ENCODE results near the gene RAB31.
"Not testable (repeated sequence)": the region's sequence is repeated elsewhere in the genome, so short reads cannot be mapped to it uniquely, and the experiment has no call there.

The RAB31 gene

DNA sequence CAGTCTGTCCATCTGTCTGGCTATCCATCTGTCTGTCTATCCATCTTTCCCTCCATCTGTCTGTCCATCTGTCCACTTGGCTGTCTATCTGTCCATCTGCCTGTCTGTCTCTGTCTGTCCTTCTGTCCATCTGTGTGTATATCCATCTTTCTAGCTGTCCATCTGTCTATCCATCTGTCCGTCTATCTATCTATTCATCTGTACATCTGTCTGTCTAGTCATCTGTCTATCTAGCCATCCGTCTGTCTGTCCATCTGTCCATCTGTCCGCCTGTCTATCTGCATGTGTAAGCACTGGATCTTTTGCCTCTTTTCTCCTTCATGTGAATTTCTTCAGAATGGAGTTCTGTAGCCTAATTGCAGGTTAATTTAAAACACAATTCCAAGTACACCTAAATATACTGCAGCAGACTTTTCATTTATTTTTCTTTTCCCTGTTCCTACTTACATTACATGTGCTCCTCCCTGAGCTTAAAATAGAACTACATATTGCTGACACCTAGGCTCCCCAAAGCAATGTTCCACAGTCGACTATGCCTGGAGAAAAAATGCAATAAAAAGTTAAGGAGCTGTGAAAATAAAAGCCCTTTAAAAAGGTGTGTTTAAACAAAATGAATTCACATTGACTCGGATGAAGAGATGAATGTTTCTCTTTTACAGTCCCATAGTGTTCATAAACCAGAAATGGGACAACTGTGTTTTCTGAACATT, 140.2 kb downstream of the RAB31 start:
- DNase-seq = no peak

DNA sequence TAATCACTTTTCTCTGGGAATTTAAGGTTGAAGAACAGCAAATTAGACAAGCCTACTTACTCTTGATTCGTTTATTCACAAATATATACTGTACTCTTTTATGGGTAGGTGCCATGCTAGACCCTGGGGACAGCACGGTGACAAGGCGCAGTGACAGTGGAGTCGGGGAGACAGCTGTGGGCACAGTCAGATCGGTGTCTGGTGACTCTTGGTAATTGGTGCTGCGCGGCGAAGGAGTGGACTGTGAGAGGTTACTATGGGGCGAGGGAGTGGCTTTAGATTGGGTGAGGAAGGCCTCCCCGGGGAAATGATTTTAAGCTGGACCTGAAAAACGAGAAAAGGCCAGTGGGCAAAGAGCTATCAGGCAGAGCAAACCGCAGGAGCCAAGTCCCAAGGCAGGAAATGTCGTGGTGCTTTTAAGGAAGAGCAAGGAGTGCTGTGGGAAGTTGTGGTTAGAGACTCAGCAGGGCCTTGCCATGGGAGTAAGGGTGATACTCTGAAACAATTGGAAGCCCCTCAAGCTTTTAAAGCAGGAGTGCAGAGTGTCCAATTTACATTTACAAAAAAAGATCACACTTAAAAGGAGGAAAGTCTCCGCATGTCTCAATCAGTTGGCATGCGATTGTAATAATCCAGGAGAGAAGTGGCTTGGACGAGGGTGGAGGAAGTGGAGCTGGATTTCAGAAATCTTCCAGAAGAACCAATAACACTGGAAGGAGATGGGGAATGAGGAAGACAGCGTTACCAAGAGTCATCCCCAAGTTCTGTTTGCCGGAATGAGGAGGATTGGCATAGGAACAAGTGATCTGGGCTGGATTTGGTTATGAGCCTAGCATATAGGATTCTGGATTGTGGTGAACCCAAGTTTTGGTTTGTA, 141.5 kb downstream of the RAB31 start:
- DNase-seq = no peak

DNA sequence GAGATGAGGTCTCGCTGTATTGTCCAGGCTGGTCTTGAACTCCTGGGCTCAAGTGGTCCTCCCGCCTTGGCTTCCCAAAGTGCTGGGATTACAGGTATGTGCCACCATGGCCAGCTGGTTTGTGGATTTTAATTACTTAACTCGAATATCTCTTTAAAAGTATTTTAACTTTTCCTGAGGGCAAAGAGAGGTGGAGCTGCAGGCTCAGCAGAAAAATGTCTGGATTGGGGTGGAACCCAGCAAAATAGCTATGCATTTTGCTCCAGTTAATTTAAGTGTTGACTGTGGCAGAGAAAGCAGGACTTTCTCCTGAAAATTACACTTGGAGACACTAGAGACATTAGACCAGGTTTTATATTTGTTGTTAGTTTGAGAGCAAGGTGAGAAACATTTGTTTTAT, 142.2 kb downstream of the RAB31 start:
- DNase-seq = no peak

DNA sequence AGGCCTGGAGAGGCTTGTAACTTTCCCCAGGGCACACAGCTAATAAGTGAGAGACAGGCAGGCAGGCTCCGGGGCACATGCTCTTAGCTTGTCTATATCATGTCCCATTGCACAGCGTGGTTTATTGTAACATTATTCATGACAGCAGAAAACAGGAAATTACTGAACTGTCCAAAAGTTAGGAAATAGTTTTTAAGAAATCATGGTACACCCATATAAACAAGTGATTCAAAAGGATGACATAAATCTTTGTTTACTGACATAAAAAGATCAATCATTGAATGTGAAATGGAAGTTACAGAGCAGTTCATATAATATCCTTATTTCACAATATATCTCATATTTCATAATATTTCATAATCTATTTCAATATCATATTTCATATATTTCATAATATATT, 143.4 kb downstream of the RAB31 start:
- DNase-seq = no peak

DNA sequence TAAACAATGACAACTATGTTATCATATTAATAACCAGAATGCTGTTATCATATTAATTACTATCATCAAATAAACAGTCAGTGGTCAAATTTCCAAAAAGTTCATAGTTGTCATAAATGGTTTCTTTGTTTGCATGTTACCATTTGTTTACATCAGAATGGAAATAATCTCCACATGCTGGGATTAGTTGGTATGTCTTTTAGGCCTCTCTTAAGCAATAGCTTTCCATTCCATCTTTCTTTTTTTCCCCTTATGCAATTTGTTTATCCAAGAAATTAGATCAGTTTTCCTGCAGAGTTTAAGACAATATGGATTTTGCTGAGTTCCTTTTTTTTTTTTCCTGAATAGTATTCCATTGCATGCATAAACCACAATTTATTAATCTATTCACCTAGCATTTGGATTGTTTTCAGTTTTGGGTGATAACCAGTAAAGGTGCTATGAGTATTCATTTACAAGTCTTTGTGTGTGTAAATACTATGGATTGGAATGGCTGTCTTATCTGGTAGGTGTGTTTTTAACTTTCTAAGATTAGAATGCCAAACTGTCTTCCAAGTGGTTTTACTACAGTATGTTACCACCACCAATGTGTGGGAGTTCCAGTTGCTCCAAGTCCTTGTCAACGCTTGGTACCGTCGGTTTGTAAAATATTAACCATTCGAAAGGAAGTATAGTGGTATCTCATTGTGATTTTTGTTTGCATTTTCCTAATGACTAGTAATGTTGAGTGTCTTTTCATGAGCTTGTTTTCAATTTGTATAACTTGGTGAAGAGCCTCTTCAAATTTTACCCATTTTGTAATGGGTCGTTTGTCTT, 144.4 kb downstream of the RAB31 start:
- no peak for DNase-seq

DNA sequence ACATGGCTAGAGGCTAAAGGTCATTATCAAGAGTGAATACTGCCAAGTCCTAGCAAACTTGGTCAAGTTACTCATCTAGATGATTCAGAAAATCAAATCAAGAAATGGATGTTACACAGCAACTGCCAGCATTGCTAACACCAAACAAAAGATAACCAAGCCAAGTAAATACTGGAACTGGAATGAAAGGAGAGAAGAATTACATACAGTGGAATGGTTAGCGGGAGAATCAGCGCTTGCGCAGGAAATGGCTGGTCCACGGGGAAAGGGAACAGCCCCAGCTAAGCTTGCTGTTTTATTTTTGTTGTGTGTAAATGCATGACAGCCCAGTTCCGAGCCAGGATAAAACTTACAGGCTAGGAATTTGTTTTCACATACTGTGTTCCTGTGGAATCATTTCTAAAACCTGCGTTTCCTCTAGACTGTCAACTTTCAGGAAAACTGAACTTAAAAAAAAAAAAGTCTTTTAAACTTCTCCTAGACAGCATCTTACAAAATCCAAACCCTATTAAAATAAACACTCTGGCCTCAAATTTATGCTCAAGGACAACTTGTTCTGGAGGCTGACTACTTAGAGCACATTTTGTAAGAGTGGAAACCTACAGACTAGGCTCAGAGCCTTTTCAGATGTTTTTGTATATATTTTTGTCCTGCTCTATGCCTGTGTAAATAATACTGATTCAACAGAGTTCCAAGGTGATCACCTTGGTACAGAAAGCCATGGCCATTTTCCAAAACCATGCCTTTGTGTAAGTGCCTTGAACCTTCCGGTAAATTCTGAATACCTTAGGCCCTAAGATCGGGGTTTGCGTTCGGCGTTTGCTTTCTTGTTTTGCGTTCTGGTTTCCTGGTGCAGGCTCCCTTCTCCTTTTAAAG, 146.9 kb downstream of the RAB31 start:
- DNase-seq = no peak

DNA sequence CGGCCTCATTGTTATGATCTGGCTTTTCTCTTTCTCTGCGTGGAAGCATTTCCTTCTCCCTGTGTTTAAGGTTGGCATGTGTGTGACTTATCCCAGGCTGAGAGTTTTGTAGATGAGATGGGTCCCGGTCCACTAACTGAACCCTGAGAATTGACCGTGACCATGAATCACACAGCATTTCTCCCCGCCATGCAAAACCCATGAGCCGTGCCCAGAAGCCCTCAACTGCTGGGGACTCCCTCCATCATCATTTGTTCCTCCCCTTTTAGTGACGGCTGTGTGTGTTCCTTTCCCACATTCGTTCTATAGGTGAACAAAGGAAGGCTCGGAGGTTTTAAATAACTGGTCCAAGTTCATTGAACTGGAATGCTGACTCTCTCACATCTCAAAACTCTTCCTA, 147.6 kb downstream of the RAB31 start:
- no peak for DNase-seq

DNA sequence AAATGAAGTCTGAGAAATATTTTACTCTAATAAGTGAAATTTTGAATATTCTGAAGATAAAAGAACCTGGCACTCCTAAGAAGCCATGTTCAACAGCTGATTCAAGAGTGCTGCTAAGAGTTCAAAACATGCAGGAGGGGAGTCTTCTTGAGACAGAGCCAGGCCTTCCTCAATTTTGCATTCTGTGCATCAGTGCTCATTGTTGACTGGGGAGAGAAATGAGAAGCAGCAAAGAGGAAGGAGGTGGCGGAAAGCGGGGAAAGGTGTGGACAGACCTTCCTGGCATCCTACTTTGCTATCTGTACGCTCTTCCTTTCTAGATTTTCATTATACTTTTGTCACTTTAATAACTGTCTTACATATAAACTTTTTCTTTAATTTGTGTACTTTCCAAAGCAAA, 148.0 kb downstream of the RAB31 start:
- DNase-seq = no peak

DNA sequence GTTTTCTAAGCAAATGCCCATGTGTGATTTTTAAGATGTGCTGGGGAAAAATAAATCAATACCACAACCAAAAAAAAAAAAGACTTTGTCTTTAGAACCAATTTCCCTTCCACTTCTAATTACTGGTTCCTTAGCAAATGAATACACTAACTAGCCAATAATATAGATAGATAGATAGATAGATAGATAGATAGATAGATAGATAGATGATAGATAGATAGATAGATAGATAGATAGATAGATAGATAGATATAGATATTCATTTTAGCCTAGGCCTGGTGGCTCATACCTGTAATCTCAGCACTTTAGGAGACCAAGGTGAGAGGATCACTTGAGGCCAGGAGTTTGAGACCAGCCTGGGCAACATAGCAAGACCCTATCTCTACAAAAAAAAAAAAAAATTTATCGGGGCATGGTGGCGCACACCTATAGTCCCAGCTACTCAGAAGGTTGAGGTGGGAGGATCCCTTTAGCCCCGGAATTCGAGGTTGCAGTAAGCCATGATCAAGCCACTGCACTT, 149.4 kb downstream of the RAB31 start:
- DNase-seq = not testable (repeated sequence)

DNA sequence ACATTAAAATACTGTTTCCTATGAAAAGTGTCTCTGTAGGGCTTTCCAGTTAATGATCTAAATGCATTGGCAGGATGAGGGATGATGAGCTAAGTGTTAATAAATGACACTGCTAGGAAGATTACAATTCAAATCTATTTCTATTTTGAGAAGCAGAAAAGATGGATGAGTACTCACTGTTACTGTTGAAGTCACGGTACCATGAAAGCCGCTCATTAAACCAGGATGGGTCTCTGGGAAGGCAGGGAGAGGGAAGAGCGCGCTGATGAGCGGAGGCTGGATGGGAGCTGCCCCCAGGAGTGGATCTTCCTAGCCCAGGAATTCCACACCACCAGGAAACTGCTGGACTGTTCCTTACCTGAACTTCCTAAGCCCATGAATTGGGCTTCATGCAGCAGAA, 150.5 kb downstream of the RAB31 start:
- DNase-seq = no peak

DNA sequence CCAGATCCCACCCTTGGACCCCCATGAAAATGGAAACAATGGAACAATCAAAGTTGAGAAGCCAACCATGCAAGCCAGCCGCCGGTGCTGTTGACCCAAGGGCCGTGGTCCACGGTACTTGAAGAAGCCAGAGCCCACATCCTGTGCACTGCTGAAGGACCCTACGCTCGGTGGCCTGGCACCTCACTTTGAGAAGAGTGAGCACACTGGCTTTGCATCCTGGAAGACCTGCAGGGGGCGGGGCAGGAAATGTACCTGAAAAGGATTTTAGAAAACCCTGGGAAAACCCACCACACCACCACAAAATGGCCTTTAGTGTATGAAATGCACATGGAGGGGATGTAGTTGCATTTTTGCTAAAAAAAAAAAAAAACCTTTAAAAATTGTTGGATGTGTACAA, 151.1 kb downstream of the RAB31 start:
- DNase-seq = no peak

DNA sequence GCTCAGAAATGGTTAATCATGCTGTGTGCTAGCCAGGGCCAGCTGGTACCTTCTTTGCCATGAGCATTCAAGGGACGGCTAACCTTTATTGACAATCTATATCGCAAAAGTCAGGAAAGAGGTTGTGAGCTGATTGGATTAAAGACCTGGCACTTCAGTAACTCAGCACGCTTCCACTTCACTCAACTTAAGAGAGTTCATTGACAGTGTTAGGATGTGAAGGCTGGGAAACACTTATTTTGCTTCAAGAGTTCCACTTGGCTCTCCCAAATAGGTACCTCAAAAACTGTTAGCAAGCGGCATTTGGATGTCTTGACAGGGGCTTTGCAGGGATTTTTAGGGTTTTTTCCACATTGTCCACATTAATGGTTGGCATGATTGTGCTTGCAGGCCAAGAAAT, 152.6 kb downstream of the RAB31 start:
- no peak for DNase-seq

DNA sequence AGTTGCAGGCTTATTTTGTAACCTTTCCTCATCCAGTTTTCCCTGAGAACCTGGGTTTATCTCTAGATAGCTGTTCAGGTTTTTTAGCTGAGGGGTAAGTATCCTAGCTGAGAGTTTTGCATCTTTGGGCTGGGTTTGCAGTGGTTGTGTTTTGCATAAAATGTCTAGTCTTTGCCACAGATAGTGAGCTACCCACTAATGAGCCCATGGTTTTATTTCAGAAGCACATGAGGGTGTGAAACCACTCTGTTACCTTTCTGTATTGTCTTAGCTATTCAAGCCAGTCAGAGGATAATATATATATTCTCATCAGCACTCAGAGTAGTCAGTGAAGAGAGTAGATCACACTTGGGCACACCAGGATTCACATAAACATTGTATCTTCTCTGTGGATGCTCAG, 153.1 kb downstream of the RAB31 start:
- no peak for DNase-seq

DNA sequence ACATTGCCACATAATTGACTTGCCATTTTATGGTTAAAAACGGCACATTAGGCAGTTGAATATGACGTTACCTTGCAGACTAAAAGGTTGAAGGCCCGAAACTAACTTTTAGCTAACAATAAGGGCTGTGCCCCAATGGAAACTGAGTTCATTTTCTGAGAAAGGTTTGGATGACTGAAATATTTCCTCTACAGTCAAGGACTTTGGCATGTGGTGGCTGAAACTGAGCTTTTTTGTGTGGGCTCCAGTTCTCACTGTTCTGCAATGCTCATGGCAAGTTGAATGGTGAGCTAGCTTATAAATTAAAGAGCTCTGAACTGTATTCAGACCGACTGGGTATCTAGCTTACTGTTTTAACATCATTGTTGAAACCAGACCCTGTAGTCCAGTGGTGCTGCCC, 153.8 kb downstream of the RAB31 start:
- DNase-seq = no peak

DNA sequence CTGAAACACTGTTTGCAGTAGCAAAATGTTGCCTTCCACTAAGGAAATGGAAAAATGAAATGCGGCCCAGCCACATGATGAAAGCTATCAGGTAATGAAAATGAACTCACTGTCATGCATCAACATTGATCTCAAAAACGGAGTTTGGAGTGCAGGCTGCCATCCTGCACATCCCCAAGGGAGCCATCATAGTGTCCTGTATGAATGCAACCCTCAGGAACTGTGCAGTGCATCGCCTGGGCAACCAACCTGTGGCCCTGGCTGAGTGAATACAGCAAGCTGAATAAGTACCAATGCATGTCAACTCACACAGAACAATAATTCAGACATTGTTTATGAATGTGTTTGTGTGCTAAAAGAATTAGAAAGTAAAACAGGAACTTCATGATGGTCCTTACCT, 154.6 kb downstream of the RAB31 start:
- no peak for DNase-seq

DNA sequence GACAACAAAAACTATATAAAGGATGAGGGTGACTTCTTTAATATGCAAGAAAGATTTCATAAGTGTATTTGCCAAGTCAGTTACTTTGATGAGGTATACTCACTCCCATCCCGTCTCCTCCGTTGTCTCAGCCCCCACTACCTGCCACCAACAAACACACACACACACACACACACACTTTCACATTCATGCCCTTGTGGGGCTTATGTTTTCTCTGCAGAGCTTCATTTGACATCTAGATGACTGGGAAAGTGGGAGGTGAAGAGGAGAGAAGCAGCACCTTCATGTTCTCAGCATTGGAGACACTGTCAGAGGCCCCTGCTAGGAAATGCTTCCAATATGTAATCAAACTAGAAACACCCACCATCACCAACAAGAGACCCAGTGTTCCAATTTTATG, 155.2 kb downstream of the RAB31 start:
- DNase-seq = no peak

DNA sequence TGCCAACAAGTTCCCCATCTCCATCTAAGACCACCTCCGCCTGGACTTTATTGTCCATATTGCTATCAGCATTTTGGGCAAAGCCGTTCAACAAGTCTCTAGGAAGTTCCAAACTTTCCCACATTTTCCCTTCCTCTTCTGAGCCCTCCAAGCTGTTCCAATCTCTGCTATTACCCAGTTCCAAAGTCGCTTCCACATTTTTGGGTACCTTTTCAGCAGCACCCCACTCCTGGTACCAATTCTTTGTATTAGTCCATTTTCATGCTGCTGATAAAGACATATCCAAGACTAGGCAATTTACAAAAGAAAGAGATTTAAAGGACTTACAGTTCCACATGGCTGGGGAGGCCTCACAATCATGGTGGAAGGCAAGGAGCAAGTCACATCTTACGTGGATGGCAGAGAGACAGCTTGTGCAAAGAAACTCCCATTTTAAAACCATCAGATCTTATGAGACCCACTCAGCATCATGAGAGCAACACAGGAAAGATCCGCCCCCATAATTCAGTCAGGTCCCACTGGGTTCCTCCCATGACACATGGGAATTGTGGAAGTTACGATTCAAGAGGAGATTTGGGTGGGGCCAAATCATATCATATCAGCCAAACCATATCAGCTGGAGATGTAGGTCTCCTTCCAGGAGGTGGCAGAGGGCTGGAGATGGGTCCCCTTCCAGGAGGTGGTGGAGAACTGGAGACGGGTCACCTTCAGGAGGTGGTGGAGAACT, 157.8 kb downstream of the RAB31 start:
- DNase-seq = no peak

DNA sequence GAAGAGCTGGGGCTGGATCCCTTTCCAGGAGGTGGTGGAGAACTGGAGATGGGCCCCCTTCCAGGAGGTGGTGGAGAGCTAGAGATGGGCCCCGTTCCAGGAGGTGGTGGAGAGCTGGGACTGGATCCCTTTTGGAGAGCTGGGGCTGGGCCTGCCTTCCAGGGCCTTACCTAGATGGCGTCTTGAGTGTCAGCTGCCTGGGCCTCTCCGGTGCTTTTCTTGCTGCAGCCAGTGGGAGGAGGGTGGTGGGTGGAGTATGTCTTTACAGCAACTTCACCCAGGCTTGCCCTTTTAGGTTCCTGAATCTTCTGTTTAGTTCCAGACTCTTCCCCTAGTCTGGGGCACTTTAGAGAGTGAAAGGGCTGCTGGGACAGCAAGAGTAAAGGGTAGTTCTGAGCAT, 158.5 kb downstream of the RAB31 start:
- DNase-seq = no peak

DNA sequence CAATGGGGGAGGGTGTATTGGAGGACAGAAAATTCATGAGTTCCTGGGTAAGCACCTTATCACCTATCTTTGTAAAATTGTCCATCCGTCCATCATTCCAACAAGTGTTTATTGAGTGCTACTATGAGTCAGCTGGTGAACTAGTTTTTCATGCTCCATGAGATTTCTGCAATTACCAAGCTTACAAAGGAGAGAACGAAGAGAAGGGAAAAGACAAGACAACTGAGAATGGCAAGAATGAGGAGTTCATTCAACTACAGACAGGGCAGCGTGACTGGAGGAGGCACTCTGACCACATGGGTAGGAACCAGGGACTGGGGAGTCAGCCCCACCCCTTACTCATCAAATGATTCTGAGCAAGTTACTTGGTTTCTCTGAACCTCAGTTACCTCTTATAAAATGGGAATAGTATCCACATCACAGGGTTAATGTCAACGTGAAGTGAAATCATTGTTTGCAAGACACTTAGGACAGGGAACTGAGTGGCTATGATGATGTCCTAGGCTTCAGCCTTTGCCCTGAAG, 159.0 kb downstream of the RAB31 start:
- no peak for DNase-seq

DNA sequence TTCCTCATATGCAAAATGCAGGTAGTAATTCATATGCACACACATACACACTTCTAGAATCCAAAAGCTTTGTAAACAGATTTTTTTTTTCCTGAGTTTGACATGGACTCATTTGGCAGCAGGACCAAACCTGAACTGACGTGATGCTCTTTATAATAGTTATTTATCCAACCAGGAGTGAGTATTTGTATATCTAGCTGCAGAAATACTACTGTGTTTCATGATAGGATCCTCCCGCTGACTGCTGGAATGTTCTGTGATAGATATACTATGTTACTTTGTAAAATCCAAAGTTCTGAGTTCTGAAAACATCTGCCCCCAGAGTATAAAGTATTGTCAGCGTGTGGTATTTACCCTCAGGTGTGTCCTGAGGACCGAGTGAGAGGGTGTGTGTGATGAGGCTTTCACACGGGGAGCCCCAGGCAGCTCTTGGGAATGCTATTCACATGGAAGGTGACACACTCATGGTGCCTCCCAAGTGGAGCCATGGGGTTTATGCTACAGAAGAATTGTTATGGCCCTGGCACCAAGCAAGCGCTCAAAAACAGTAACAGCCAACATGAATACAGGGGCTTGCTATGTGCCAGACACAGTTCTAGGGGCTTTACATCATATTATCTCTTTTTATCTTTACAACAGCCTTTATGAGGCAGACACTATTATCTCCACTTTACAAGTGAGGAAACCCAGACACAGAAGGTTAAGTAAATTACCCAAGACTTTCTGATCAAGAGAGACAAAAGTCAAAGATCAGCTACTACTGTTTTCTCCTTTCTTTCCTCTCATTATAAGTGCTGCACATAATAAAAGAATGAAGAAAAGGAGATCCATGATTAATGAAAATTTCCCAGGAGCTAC, 161.0 kb downstream of the RAB31 start:
- no peak for DNase-seq

All from stimulated activated naive CD4-positive, alpha-beta T cell (primary cell).